ENCODE data around the gene TRIM68.

TRIM68 gene

GRCh38 chr11:4607781-4608666, at the start of gene TRIM68:
TRIM68 (minus strand) TSS chr11:4608231; CDS start chr11:4605504, 2,727 bp downstream.
- DNase-seq (ENCODE audit: low read depth in 2 of 2): peak; percentile 86 to 88

- no peak for DNase-seq (ENCODE audit: low read depth in 2 of 2)
Observed at GRCh38 chr11:4654635-4655369, 46.8 kb upstream of the TRIM68 start.

- DNase-seq (ENCODE audit: low read depth in 2 of 2): no peak
Observed at GRCh38 chr11:4647766-4648165, 39.7 kb upstream of the TRIM68 start.

GRCh38 chr11:4645974-4646373, 37.9 kb upstream of the TRIM68 start:
- DNase-seq (ENCODE audit: low read depth in 2 of 2): no peak

GRCh38 chr11:4644233-4644632, 36.2 kb upstream of the TRIM68 start:
- DNase-seq (ENCODE audit: low read depth in 2 of 2): no peak

GRCh38 chr11:4643682-4644081, 35.7 kb upstream of the TRIM68 start, which contains the start of gene OR51E1:
OR51E1 (plus strand) TSS chr11:4643982; CDS start chr11:4652527, 8,545 bp downstream.
- no peak for DNase-seq (ENCODE audit: low read depth in 2 of 2)

- DNase-seq (ENCODE audit: low read depth in 2 of 2): no peak
Observed at GRCh38 chr11:4643076-4643475, 35.0 kb upstream of the TRIM68 start.

GRCh38 chr11:4642043-4642442, 34.0 kb upstream of the TRIM68 start:
- no peak for DNase-seq (ENCODE audit: low read depth in 2 of 2)

- no peak for DNase-seq (ENCODE audit: low read depth in 2 of 2)
Observed at GRCh38 chr11:4641501-4641900, 33.5 kb upstream of the TRIM68 start.

- no peak for DNase-seq (ENCODE audit: low read depth in 2 of 2)
Observed at GRCh38 chr11:4639931-4640330, 31.9 kb upstream of the TRIM68 start.

- no peak for DNase-seq (ENCODE audit: low read depth in 2 of 2)
Observed at GRCh38 chr11:4637662-4638047, 29.6 kb upstream of the TRIM68 start.

- DNase-seq (ENCODE audit: low read depth in 2 of 2): peak; percentile 30 to 41
Observed at GRCh38 chr11:4636962-4637661, 29.1 kb upstream of the TRIM68 start, which contains the start of gene OR51D1. OR51D1 (plus strand) TSS chr11:4637477; CDS start chr11:4639791, 2,314 bp downstream.

GRCh38 chr11:4636136-4636535, 28.1 kb upstream of the TRIM68 start:
- DNase-seq (ENCODE audit: low read depth in 2 of 2): no peak

GRCh38 chr11:4626207-4627099, 18.4 kb upstream of the TRIM68 start:
- peak in 1 of 2 donors; percentile 5 for DNase-seq (ENCODE audit: low read depth in 2 of 2)

GRCh38 chr11:4619514-4619913, 11.5 kb upstream of the TRIM68 start:
- DNase-seq (ENCODE audit: low read depth in 2 of 2): no peak

- no peak for DNase-seq (ENCODE audit: low read depth in 2 of 2)
Observed at GRCh38 chr11:4615856-4616444, 7.9 kb upstream of the TRIM68 start.

- DNase-seq (ENCODE audit: low read depth in 2 of 2): no peak
Observed at GRCh38 chr11:4611986-4612385, 4.0 kb upstream of the TRIM68 start.

GRCh38 chr11:4610258-4610935, 2.4 kb upstream of the TRIM68 start:
- no peak for DNase-seq (ENCODE audit: low read depth in 2 of 2)

- no peak for DNase-seq (ENCODE audit: low read depth in 2 of 2)
Observed at GRCh38 chr11:4607096-4607495, 935 bp downstream of the TRIM68 start.
